CD8-positive, alpha-beta memory T cell (primary cell): Measurements from ENCODE around the gene TMEM151A. TPM values are rescaled to one million over a fixed set of nuclear protein-coding genes. Genes with fewer than 3 reads are reported as not detected.
A peak's percentile ranks its signal among the peaks of the same experiment; 100 is the strongest.
"Not testable (repeated sequence)": the region's sequence is repeated elsewhere in the genome, so short reads cannot be mapped to it uniquely, and the experiment has no call there.

Source experiments
- CTCF ChIA-PET: fragments of 350-600 bp; sonication (Branson Sonifier 250); formaldehyde crosslinking; loops from one replicate; lab custom pipeline; 2021; ENCODE audit warnings: antibody characterized with exemption; lab: Charles Lee
- POLR2A ChIA-PET: fragments of 350-600 bp; sonication (Branson Sonifier 250); formaldehyde crosslinking; loops from one replicate; lab custom pipeline; 2021; ENCODE audit warnings: antibody characterized with exemption; lab: Charles Lee
- DNase-seq, 5 donors: peaks; one replicate each; pipeline versions ENCODE4 v3.0.0 to v3.0.0-alpha.2; 2020 to 2022; ENCODE audit warnings: mixed read lengths in 1 of 5
- H3K27ac ChIP-seq: one replicate; pipeline ENCODE4 v1.7.0; 2013; ENCODE audit warnings: low read depth, mild to moderate bottlenecking, low read length, moderate library complexity
- H3K27me3 ChIP-seq: 2 replicates; pipeline ENCODE4 v1.7.0; 2013; ENCODE audit warnings: low read length, mild to moderate bottlenecking; ENCODE audit not compliant: insufficient read depth, poor library complexity, severe bottlenecking
- H3K36me3 ChIP-seq: 2 replicates; pipeline ENCODE4 v1.7.0; 2013; ENCODE audit warnings: mild to moderate bottlenecking, low read length, moderate library complexity; ENCODE audit not compliant: insufficient read depth
- H3K4me1 ChIP-seq: 2 replicates; pipeline ENCODE4 v1.7.0; 2013; ENCODE audit warnings: mild to moderate bottlenecking, low read length, moderate library complexity; ENCODE audit not compliant: insufficient read depth
- H3K4me3 ChIP-seq: 2 replicates; pipeline ENCODE4 v1.7.0; 2013; ENCODE audit warnings: mild to moderate bottlenecking, low read length
- H3K9me3 ChIP-seq: 2 replicates; pipeline ENCODE4 v1.7.0; 2013; ENCODE audit warnings: mild to moderate bottlenecking, low read length
- H3K27ac Mint-ChIP-seq, 8 donors: one replicate each; pipeline ENCODE4 v1.8.0; 2020 to 2021; ENCODE audit warnings: mixed read lengths in 8 of 8, mild to moderate bottlenecking in 6 of 8, inconsistent platforms in 3 of 8, moderate library complexity in 3 of 8
- H3K27me3 Mint-ChIP-seq, 2 donors: one replicate each; pipeline ENCODE4 v1.8.0; 2020 to 2021; ENCODE audit warnings: mixed read lengths in 2 of 2, mild to moderate bottlenecking in 1 of 2, moderate library complexity in 1 of 2
- H3K36me3 Mint-ChIP-seq, 3 donors: one replicate each; pipeline ENCODE4 v1.8.0; 2020 to 2021; ENCODE audit warnings: mixed read lengths in 3 of 3, inconsistent platforms in 1 of 3, mild to moderate bottlenecking in 1 of 3
- H3K4me1 Mint-ChIP-seq, 3 donors: one replicate each; pipeline ENCODE4 v1.8.0; 2020 to 2021; ENCODE audit warnings: mixed read lengths in 3 of 3, inconsistent platforms in 1 of 3, mild to moderate bottlenecking in 1 of 3
- H3K4me3 Mint-ChIP-seq, 7 donors: one replicate each; pipeline ENCODE4 v1.8.0; 2020 to 2021; ENCODE audit warnings: mixed read lengths in 7 of 7, mild to moderate bottlenecking in 6 of 7, moderate library complexity in 4 of 7, inconsistent platforms in 2 of 7
- H3K9me3 Mint-ChIP-seq, 5 donors: one replicate each; pipeline ENCODE4 v1.8.0; 2020 to 2022; ENCODE audit warnings: mixed read lengths in 5 of 5, mild to moderate bottlenecking in 3 of 5, moderate library complexity in 2 of 5, inconsistent platforms in 1 of 5
- polyA plus RNA-seq: library from polyadenylated mRNA; unstranded; fragments of 300-500 nt; fragmentation: Illumina TruSeq; gene quantifications from one replicate; pipeline ENCODE4 v1.2.3, GENCODE V29; 2021
- total RNA-seq, 2 experiments: library from RNA; stranded (reverse); gene quantifications; one replicate each; pipeline ENCODE4 v1.2.3, GENCODE V29; 2021

Gene TMEM151A
- total and polyA plus RNA-seq, 3 experiments from 2014 or later, result not detected

- H3K9me3 ChIP-seq, H3K27me3 ChIP-seq, DNase-seq, H3K36me3 Mint-ChIP-seq, H3K27ac ChIP-seq, H3K4me3 ChIP-seq, POLR2A ChIA-PET, H3K9me3 Mint-ChIP-seq, H3K27me3 Mint-ChIP-seq, CTCF ChIA-PET, H3K36me3 ChIP-seq: not testable (repeated sequence)
- Mint-ChIP-seq H3K4me3 (peak overlapping the region in 1 of 7 donors; percentile 41), H3K4me1 (peaks cover 48 to 61% (median 51%) of the 10 kb centered on the region in 3 donors), H3K27ac (peak overlapping the region in 5 of 8 donors; percentile 71 to 99 (median 97))
- H3K4me1 ChIP-seq, result peaks cover 37% of the 10 kb centered on the region
These were observed 28.6 kb downstream of the TMEM151A start for GRCh38 chr11:66320289-66320688.

GRCh38 chr11:66320748-66321147 lies 29.1 kb downstream of the TMEM151A start:
- peaks cover 39% of the 10 kb centered on the region for H3K4me1 ChIP-seq
- DNase-seq, H3K36me3 ChIP-seq, CTCF ChIA-PET, H3K9me3 ChIP-seq, H3K27me3 ChIP-seq, POLR2A ChIA-PET, H3K9me3 Mint-ChIP-seq, H3K4me3 Mint-ChIP-seq, H3K4me3 ChIP-seq, H3K27me3 Mint-ChIP-seq, H3K27ac ChIP-seq, H3K36me3 Mint-ChIP-seq: not testable (repeated sequence)
- Mint-ChIP-seq H3K4me1 (peaks cover 47 to 61% (median 49%) of the 10 kb centered on the region in 3 donors), H3K27ac (peak overlapping the region in 1 of 8 donors; percentile 66)

GRCh38 chr11:66321606-66322005 lies 29.9 kb downstream of the TMEM151A start:
- Histone ChIP-seq H3K4me3 (no peak overlapping the region), H3K9me3 (no peaks in the 10 kb centered on the region), H3K4me1 (peaks cover 45% of the 10 kb centered on the region), H3K27ac (no peak overlapping the region), H3K36me3 (no peaks in the 10 kb centered on the region), H3K27me3 (no peaks in the 10 kb centered on the region)
- H3K4me3 Mint-ChIP-seq, result no peak overlapping the region
- H3K9me3 Mint-ChIP-seq, result peaks cover 0 to 4% (median 0%) of the 10 kb centered on the region in 5 donors
- peak overlapping the region in 3 of 8 donors; percentile 27 to 80 (median 47) for H3K27ac Mint-ChIP-seq
- H3K27me3 Mint-ChIP-seq, result no peaks in the 10 kb centered on the region
- H3K36me3 Mint-ChIP-seq, result no peaks in the 10 kb centered on the region
- ChIA-PET CTCF (interaction anchor here (0.9 to 1.6 kb wide), 4 partner anchors 9 to 117 kb away, joined by 3 to 11 read pairs (median 6); partner anchors contain the start of genes MRPL11 and YIF1A), POLR2A (interaction anchor here (1.9 kb wide), 1 partner anchor 9 kb away, joined by 11 read pairs; no protein-coding TSS in a partner anchor)
- DNase-seq, result no peak
- H3K4me1 Mint-ChIP-seq, result peaks cover 49 to 63% (median 50%) of the 10 kb centered on the region in 3 donors

- H3K4me1 Mint-ChIP-seq, result peaks cover 51 to 66% (median 52%) of the 10 kb centered on the region in 3 donors
- Histone ChIP-seq H3K36me3 (no peaks in the 10 kb centered on the region), H3K9me3 (no peaks in the 10 kb centered on the region), H3K27ac (no peak overlapping the region), H3K4me1 (peaks cover 49% of the 10 kb centered on the region), H3K27me3 (no peaks in the 10 kb centered on the region), H3K4me3 (no peak overlapping the region)
- H3K4me3 Mint-ChIP-seq, result no peak overlapping the region
- no peaks in the 10 kb centered on the region for H3K36me3 Mint-ChIP-seq
- no peak for DNase-seq
- H3K27me3 Mint-ChIP-seq, result peaks cover 0 to 2% of the 10 kb centered on the region in 2 donors
- ChIA-PET POLR2A (interaction anchor here (1.9 kb wide), 1 partner anchor 11 kb away, joined by 11 read pairs; no protein-coding TSS in a partner anchor), CTCF (interaction anchor here (1.0 to 1.6 kb wide), 2 partner anchors 12 to 116 kb away, joined by 4 to 9 read pairs; partner anchors contain the start of gene MRPL11)
- H3K9me3 Mint-ChIP-seq, result peaks cover 0 to 4% (median 0%) of the 10 kb centered on the region in 5 donors
- H3K27ac Mint-ChIP-seq, result peak overlapping the region in 5 of 8 donors; percentile 20 to 58 (median 40)
These were observed 31.2 kb downstream of the TMEM151A start for GRCh38 chr11:66322732-66323427.

GRCh38 chr11:66323684-66324083 lies 32.0 kb downstream of the TMEM151A start:
- H3K9me3 Mint-ChIP-seq, result peaks cover 0 to 4% (median 0%) of the 10 kb centered on the region in 5 donors
- CTCF ChIA-PET, result interaction anchor here (4.0 kb wide), 1 partner anchor 12 kb away, joined by 47 read pairs; no protein-coding TSS in a partner anchor
- POLR2A ChIA-PET, result interaction anchor here (1.0 kb wide), 1 partner anchor 11 kb away, joined by 3 read pairs; no protein-coding TSS in a partner anchor
- no peak for DNase-seq
- H3K36me3 ChIP-seq, result no peaks in the 10 kb centered on the region
- H3K27ac ChIP-seq, result no peak overlapping the region
- no peaks in the 10 kb centered on the region for H3K36me3 Mint-ChIP-seq
- no peak overlapping the region for H3K4me3 Mint-ChIP-seq
- H3K4me3 ChIP-seq, result no peak overlapping the region
- H3K27me3 ChIP-seq, result no peaks in the 10 kb centered on the region
- H3K4me1 Mint-ChIP-seq, result peaks cover 51 to 66% (median 52%) of the 10 kb centered on the region in 3 donors
- peaks cover 0 to 3% of the 10 kb centered on the region in 2 donors for H3K27me3 Mint-ChIP-seq
- H3K4me1 ChIP-seq, result peaks cover 49% of the 10 kb centered on the region
- H3K27ac Mint-ChIP-seq, result peak overlapping the region in 2 of 8 donors; percentile 27 to 78
- no peaks in the 10 kb centered on the region for H3K9me3 ChIP-seq

- H3K4me1 ChIP-seq, result peaks cover 46% of the 10 kb centered on the region
- no peak for DNase-seq
- no peaks in the 10 kb centered on the region for H3K27me3 ChIP-seq
- Mint-ChIP-seq H3K27ac (peak overlapping the region in 5 of 8 donors; percentile 45 to 87 (median 78)), H3K36me3 (no peaks in the 10 kb centered on the region), H3K4me3 (peak overlapping the region in 1 of 7 donors; percentile 48), H3K9me3 (peaks cover 0 to 4% (median 0%) of the 10 kb centered on the region in 5 donors), H3K4me1 (peaks cover 46 to 62% (median 48%) of the 10 kb centered on the region in 3 donors), H3K27me3 (peaks cover 0 to 3% of the 10 kb centered on the region in 2 donors)
- no peaks in the 10 kb centered on the region for H3K36me3 ChIP-seq
- H3K4me3 ChIP-seq, result no peak overlapping the region
- ChIA-PET POLR2A (interaction anchor here (1.0 kb wide), 1 partner anchor 12 kb away, joined by 3 read pairs; no protein-coding TSS in a partner anchor), CTCF (interaction anchor here (1.1 to 4.0 kb wide), 2 partner anchors 13 to 15 kb away, joined by 3 to 47 read pairs; no protein-coding TSS in a partner anchor)
- H3K9me3 ChIP-seq, result no peaks in the 10 kb centered on the region
- H3K27ac ChIP-seq, result no peak overlapping the region
These were observed 33.0 kb downstream of the TMEM151A start for GRCh38 chr11:66324664-66325063.

GRCh38 chr11:66325263-66325671 lies 33.6 kb downstream of the TMEM151A start:
- no peak for DNase-seq

More at GRCh38 chr11:66325263-66325671, 33.6 kb downstream of the TMEM151A start:
- H3K27me3 Mint-ChIP-seq, result peaks cover 0 to 3% of the 10 kb centered on the region in 2 donors
- peaks cover 0 to 1% (median 0%) of the 10 kb centered on the region in 5 donors for H3K9me3 Mint-ChIP-seq
- H3K9me3 ChIP-seq, result no peaks in the 10 kb centered on the region
- H3K4me3 Mint-ChIP-seq, result peak overlapping the region in 1 of 7 donors; percentile 13
- no peak overlapping the region for H3K27ac ChIP-seq
- peaks cover 42 to 56% (median 43%) of the 10 kb centered on the region in 3 donors for H3K4me1 Mint-ChIP-seq
- no peak overlapping the region for H3K4me3 ChIP-seq
- H3K36me3 Mint-ChIP-seq, result no peaks in the 10 kb centered on the region
- H3K27me3 ChIP-seq, result no peaks in the 10 kb centered on the region
- H3K4me1 ChIP-seq, result peaks cover 46% of the 10 kb centered on the region
- ChIA-PET POLR2A (no interaction called here), CTCF (interaction anchor here (1.1 to 4.0 kb wide), 2 partner anchors 13 to 16 kb away, joined by 3 to 47 read pairs; no protein-coding TSS in a partner anchor)
- H3K27ac Mint-ChIP-seq, result peak overlapping the region in 7 of 8 donors; percentile 34 to 96 (median 76)
- H3K36me3 ChIP-seq, result no peaks in the 10 kb centered on the region
